ENCODE results near the gene NCKAP5. TPM values are rescaled to one million over a fixed set of nuclear protein-coding genes. Genes with fewer than 3 reads are reported as not detected.

Gene NCKAP5
- total and polyA plus RNA-seq, 9 of the 15 experiments (the other 6 are each of a cell fraction or from before 2014, with no cell fraction given) = not detected

DNA sequence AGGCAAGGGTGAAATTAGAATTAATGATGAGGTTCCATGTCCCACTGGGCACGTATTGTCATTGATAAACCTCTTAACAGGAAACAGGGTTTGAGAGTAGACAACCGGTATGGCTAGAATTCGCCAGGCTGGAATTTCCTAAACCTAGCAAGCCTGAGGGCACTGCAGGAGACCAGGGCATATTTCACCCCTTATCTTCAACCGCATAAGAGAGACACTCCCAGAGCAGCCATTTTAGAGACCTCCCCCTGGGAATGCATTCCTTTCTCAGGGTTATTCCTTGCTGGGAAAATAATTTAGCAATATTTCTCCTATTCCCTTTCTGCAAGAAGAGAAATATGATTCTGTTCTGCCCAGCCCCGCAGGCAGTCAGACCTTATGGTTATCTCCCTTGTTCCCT is 563.6 kb downstream of the NCKAP5 start (continued):
- TF ChIP-seq, protein P1, sequence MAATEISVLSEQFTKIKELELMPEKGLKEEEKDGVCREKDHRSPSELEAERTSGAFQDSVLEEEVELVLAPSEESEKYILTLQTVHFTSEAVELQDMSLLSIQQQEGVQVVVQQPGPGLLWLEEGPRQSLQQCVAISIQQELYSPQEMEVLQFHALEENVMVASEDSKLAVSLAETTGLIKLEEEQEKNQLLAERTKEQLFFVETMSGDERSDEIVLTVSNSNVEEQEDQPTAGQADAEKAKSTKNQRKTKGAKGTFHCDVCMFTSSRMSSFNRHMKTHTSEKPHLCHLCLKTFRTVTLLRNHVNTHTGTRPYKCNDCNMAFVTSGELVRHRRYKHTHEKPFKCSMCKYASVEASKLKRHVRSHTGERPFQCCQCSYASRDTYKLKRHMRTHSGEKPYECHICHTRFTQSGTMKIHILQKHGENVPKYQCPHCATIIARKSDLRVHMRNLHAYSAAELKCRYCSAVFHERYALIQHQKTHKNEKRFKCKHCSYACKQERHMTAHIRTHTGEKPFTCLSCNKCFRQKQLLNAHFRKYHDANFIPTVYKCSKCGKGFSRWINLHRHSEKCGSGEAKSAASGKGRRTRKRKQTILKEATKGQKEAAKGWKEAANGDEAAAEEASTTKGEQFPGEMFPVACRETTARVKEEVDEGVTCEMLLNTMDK (IDR thresholded peaks at IDR 0.05; ENCODE audit: borderline replicate concordance, insufficient read depth, low read depth, low read length, poor library complexity, severe bottlenecking) = no peak
- TF ChIP-seq POU5F1 (IDR thresholded peaks at IDR 0.05; ENCODE audit: borderline replicate concordance, low read depth, low read length, partially characterized antibody) = no peak
- TF ChIP-seq, protein P2, sequence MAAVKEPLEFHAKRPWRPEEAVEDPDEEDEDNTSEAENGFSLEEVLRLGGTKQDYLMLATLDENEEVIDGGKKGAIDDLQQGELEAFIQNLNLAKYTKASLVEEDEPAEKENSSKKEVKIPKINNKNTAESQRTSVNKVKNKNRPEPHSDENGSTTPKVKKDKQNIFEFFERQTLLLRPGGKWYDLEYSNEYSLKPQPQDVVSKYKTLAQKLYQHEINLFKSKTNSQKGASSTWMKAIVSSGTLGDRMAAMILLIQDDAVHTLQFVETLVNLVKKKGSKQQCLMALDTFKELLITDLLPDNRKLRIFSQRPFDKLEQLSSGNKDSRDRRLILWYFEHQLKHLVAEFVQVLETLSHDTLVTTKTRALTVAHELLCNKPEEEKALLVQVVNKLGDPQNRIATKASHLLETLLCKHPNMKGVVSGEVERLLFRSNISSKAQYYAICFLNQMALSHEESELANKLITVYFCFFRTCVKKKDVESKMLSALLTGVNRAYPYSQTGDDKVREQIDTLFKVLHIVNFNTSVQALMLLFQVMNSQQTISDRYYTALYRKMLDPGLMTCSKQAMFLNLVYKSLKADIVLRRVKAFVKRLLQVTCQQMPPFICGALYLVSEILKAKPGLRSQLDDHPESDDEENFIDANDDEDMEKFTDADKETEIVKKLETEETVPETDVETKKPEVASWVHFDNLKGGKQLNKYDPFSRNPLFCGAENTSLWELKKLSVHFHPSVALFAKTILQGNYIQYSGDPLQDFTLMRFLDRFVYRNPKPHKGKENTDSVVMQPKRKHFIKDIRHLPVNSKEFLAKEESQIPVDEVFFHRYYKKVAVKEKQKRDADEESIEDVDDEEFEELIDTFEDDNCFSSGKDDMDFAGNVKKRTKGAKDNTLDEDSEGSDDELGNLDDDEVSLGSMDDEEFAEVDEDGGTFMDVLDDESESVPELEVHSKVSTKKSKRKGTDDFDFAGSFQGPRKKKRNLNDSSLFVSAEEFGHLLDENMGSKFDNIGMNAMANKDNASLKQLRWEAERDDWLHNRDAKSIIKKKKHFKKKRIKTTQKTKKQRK (IDR thresholded peaks at IDR 0.05; ENCODE audit: borderline replicate concordance, low read depth, low read length) = no peak
- TF ChIP-seq FOXJ3 (CRISPR knock-in tag; IDR thresholded peaks at IDR 0.05) = no peak
- no peak for TF ChIP-seq MTA2 (IDR thresholded peaks at IDR 0.05; ENCODE audit: low read depth)
- no peak for TF ChIP-seq SIN3B (IDR thresholded peaks at IDR 0.05; ENCODE audit: low read depth)
- TF ChIP-seq FUS (optimal IDR thresholded peaks at IDR 0.05; ENCODE audit: low read depth, low read length) = no peak
- no peak for TF ChIP-seq ZNF589 (CRISPR knock-in tag; IDR thresholded peaks at IDR 0.05; ENCODE audit: low read depth)
- TF ChIP-seq DIDO1 (tag; IDR thresholded peaks at IDR 0.05; ENCODE audit: low read depth) = no peak

All from K562 (cell line).